ENCODE measurements around the gene LYPD4.

The LYPD4 gene

DNA sequence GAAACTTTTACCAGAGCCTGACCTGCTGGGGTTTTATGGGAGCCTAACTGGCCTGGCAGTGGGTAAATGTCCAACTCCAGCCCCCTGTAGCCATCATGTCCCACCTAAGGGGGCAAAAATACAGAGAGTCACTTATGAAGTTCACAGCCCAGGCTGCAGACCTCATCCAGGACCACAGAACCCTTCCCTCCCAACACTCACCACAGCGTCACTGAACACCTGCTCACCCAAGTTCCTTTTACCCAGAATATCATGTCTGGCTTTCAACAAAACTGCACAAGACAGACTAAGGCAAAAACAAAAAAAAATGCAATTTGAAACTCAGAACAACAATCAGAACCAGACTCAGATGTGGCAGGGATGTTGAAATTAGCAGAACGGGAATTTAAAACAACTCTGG is 41.7 kb downstream of the LYPD4 start:
- no peak overlapping the region for H3K27ac ChIP-seq
- no peak overlapping the region for H3K4me2 ChIP-seq

DNA sequence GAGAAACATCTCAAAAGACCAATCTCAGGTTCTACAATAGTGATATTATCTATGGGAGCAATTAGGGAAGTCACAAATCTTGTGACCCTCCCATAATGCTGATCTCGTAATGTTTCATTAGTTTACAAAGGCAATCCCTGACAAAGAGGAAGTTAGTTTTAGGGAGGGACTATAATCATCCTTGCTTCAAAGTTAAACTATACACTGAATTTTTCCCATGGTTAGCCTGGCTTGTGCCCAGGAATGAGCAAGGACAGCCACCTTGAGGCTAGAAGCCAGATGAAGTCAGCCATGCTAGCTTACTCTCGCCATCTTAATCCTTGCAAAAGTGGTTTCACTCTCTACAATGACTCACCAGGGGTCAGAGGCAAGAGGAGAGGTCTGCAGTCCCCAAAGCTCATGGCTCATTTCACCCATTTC is 42.7 kb downstream of the LYPD4 start:
- Histone ChIP-seq H3K4me3 (IDR thresholded peaks at IDR 0.05; ENCODE audit: insufficient read depth, low read depth, low read length) (no peak overlapping the region), H3K27me3 (ENCODE audit: insufficient read depth, low read depth) (peaks cover 80% of the 10 kb centered on the region), H3K36me3 (ENCODE audit: insufficient read depth) (no peaks in the 10 kb centered on the region), H2AFZ (ENCODE audit: low read depth) (no peak overlapping the region), H3K27ac (no peak overlapping the region), H3K79me2 (ENCODE audit: insufficient read depth, low read depth) (no peaks in the 10 kb centered on the region), H4K20me1 (ENCODE audit: insufficient read depth) (no peaks in the 10 kb centered on the region), H3K4me2 (no peak overlapping the region), H3K9ac (no peak overlapping the region), H3K4me1 (ENCODE audit: low read depth, poor library complexity, severe bottlenecking) (no peaks in the 10 kb centered on the region)
- TF ChIP-seq, protein P1, sequence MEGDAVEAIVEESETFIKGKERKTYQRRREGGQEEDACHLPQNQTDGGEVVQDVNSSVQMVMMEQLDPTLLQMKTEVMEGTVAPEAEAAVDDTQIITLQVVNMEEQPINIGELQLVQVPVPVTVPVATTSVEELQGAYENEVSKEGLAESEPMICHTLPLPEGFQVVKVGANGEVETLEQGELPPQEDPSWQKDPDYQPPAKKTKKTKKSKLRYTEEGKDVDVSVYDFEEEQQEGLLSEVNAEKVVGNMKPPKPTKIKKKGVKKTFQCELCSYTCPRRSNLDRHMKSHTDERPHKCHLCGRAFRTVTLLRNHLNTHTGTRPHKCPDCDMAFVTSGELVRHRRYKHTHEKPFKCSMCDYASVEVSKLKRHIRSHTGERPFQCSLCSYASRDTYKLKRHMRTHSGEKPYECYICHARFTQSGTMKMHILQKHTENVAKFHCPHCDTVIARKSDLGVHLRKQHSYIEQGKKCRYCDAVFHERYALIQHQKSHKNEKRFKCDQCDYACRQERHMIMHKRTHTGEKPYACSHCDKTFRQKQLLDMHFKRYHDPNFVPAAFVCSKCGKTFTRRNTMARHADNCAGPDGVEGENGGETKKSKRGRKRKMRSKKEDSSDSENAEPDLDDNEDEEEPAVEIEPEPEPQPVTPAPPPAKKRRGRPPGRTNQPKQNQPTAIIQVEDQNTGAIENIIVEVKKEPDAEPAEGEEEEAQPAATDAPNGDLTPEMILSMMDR (conservative IDR thresholded peaks at IDR 0.05; ENCODE audit: low read depth, low read length), result no peak

More for the DNA sequence above, 41.7 kb downstream of the LYPD4 start:
- H4K20me1 ChIP-seq (ENCODE audit: insufficient read depth), result no peaks in the 10 kb centered on the region
- H2AFZ ChIP-seq (ENCODE audit: low read depth), result no peak overlapping the region
- H3K4me1 ChIP-seq (ENCODE audit: low read depth, poor library complexity, severe bottlenecking), result no peaks in the 10 kb centered on the region
- H3K27me3 ChIP-seq (ENCODE audit: insufficient read depth, low read depth), result peaks cover 84% of the 10 kb centered on the region
- no peak overlapping the region for H3K4me3 ChIP-seq (IDR thresholded peaks at IDR 0.05; ENCODE audit: insufficient read depth, low read depth, low read length)
- H3K36me3 ChIP-seq (ENCODE audit: insufficient read depth), result no peaks in the 10 kb centered on the region
- TF ChIP-seq, protein P1 (conservative IDR thresholded peaks at IDR 0.05; ENCODE audit: low read depth, low read length), result no peak
- no peaks in the 10 kb centered on the region for H3K79me2 ChIP-seq (ENCODE audit: insufficient read depth, low read depth)
- no peak overlapping the region for H3K9ac ChIP-seq

DNA sequence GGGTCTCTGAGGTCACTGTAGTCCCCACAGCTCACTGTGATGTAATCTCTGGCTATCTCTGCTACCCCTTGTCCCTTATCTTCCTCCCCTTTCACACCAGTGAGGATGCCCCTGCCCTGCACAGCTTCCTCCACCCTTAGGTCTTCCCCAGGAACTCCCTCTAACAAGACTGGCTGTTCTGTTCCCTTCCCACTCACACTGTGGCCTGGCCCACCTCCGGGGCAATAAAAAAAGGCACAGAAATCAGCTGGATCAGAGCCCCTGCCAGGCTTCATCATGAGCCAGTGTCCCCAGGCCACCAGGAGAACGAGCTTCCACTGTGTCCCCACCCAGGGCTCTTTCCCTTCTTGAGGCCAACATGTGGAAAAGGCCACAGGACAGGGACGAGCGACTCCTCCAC is 43.5 kb downstream of the LYPD4 start:
- no peaks in the 10 kb centered on the region for H3K36me3 ChIP-seq (ENCODE audit: insufficient read depth)
- peaks cover 78% of the 10 kb centered on the region for H3K27me3 ChIP-seq (ENCODE audit: insufficient read depth, low read depth)
- TF ChIP-seq, protein P1 (conservative IDR thresholded peaks at IDR 0.05; ENCODE audit: low read depth, low read length), result no peak
- no peak overlapping the region for H3K27ac ChIP-seq
- H3K4me1 ChIP-seq (ENCODE audit: low read depth, poor library complexity, severe bottlenecking), result no peaks in the 10 kb centered on the region
- H3K9ac ChIP-seq, result no peak overlapping the region
- H3K79me2 ChIP-seq (ENCODE audit: insufficient read depth, low read depth), result no peaks in the 10 kb centered on the region
- no peak overlapping the region for H2AFZ ChIP-seq (ENCODE audit: low read depth)
- H4K20me1 ChIP-seq (ENCODE audit: insufficient read depth), result no peaks in the 10 kb centered on the region
- no peak overlapping the region for H3K4me2 ChIP-seq
- H3K4me3 ChIP-seq (IDR thresholded peaks at IDR 0.05; ENCODE audit: insufficient read depth, low read depth, low read length), result no peak overlapping the region

DNA sequence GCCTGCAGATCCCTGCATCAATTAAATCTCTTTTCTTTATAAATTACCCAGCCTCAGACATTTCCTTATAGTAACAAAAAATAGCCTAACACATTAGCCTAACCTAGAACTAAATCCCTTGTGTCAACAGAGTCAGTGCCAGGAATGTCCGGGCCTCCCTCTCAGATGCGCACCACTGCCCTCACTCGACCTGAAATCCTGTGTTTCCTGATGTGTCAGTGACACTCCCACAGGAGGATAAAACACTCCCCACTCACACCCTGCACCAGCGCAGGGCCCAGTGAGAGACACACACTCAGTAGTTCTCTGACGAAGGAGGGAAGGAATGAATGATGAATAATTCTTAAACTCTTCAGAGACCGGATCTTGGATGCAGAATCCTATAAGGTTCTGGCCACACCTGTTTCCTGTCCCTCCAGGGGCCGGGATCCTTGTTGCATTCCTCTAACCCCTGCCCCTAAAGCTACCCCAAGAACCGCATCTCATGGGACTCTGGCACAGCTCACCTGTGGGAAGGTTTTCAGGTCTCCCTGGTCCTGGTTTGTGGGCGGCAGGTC is 45.0 kb downstream of the LYPD4 start:
- TF ChIP-seq, protein P1 (conservative IDR thresholded peaks at IDR 0.05; ENCODE audit: low read depth, low read length), result no peak
- H3K36me3 ChIP-seq (ENCODE audit: insufficient read depth), result no peaks in the 10 kb centered on the region
- H3K79me2 ChIP-seq (ENCODE audit: insufficient read depth, low read depth), result no peaks in the 10 kb centered on the region
- no peak overlapping the region for H3K9ac ChIP-seq
- H3K4me1 ChIP-seq (ENCODE audit: low read depth, poor library complexity, severe bottlenecking), result no peaks in the 10 kb centered on the region
- H3K27me3 ChIP-seq (ENCODE audit: insufficient read depth, low read depth), result peaks cover 82% of the 10 kb centered on the region
- H3K27ac ChIP-seq, result no peak overlapping the region
- no peak overlapping the region for H2AFZ ChIP-seq (ENCODE audit: low read depth)
- no peaks in the 10 kb centered on the region for H4K20me1 ChIP-seq (ENCODE audit: insufficient read depth)
- H3K4me2 ChIP-seq, result no peak overlapping the region
- H3K4me3 ChIP-seq (IDR thresholded peaks at IDR 0.05; ENCODE audit: insufficient read depth, low read depth, low read length), result no peak overlapping the region

Measured in KMS-11 (cell line).